Endodermal cell (in vitro differentiated cells): ENCODE measurements around the gene DCST2. TPM values are rescaled to one million over a fixed set of nuclear protein-coding genes. Genes with fewer than 3 reads are reported as not detected.
A peak's percentile ranks its signal among the peaks of the same experiment; 100 is the strongest.

ENCODE experiments used
- DNase-seq: peaks from one replicate; pipeline ENCODE4 v3.0.0-alpha.2; 2017
- H3K27ac ChIP-seq: 2 replicates; pipeline ENCODE4 v1.5.1; 2013; ENCODE audit warnings: mild to moderate bottlenecking, low read depth, low read length, moderate library complexity
- H3K27me3 ChIP-seq: 2 replicates; pipeline ENCODE4 v1.6.1; 2013; ENCODE audit warnings: mild to moderate bottlenecking, low read length, moderate library complexity; ENCODE audit not compliant: insufficient read depth, control insufficient read depth, poor library complexity, severe bottlenecking
- H3K36me3 ChIP-seq: 2 replicates; pipeline ENCODE4 v1.7.0; 2013; ENCODE audit warnings: mild to moderate bottlenecking, low read length, moderate library complexity; ENCODE audit not compliant: control insufficient read depth, insufficient read depth
- H3K4me1 ChIP-seq: one replicate; pipeline ENCODE4 v1.7.0; 2013; ENCODE audit warnings: low read length; ENCODE audit not compliant: control insufficient read depth, insufficient read depth
- H3K4me3 ChIP-seq: 2 replicates; pipeline ENCODE4 v1.5.1; 2013; ENCODE audit warnings: mild to moderate bottlenecking, low read length, moderate library complexity
- H3K9ac ChIP-seq: 2 replicates; pipeline ENCODE4 v1.6.1; 2013; ENCODE audit warnings: mild to moderate bottlenecking, low read length, moderate library complexity; ENCODE audit not compliant: poor library complexity, severe bottlenecking; ENCODE audit errors: extremely low read depth
- H3K9me3 ChIP-seq: 2 replicates; pipeline ENCODE4 v1.6.1; 2013; ENCODE audit warnings: mild to moderate bottlenecking, low read length, moderate library complexity; ENCODE audit not compliant: control insufficient read depth
- H3K27ac Mint-ChIP-seq: 2 replicates; pipeline ENCODE4 v1.8.0; 2020; ENCODE audit warnings: mixed read lengths
- H3K27me3 Mint-ChIP-seq: 2 replicates; pipeline ENCODE4 v1.8.0; 2021; ENCODE audit warnings: mild to moderate bottlenecking, mixed read lengths; ENCODE audit not compliant: insufficient read depth
- H3K36me3 Mint-ChIP-seq: 2 replicates; pipeline ENCODE4 v1.8.0; 2020; ENCODE audit warnings: low read depth, mixed read lengths
- H3K4me1 Mint-ChIP-seq: 2 replicates; pipeline ENCODE4 v1.8.0; 2020; ENCODE audit warnings: mixed read lengths
- H3K4me3 Mint-ChIP-seq: 2 replicates; pipeline ENCODE4 v1.8.0; 2020; ENCODE audit warnings: mild to moderate bottlenecking, moderate library complexity, mixed read lengths
- H3K9me3 Mint-ChIP-seq: 2 replicates; pipeline ENCODE4 v1.8.0; 2020; ENCODE audit warnings: mild to moderate bottlenecking, mixed read lengths
- CTCF ChIP-seq: fragments of 200-600 bp; sonication (generic); conservative IDR thresholded peaks from 2 replicates; pipeline ENCODE4 v1.5.0; 2021; ENCODE audit warnings: antibody characterized with exemption, mild to moderate bottlenecking
- WGBS, 2 experiments: methylation state at CpG; one replicate each; pipeline versions ENCODE4 v1.1.5 to v1.1.7; 2013; ENCODE audit warnings: missing lambda C conversion rate in 2 of 2, mixed read lengths in 1 of 2; ENCODE audit not compliant: insufficient coverage in 1 of 2, insufficient read length in 1 of 2; 5-methylcytosine and 5-hydroxymethylcytosine counted together
- total RNA-seq, 2 donors: library from RNA; stranded (reverse); fragmentation: NEBNext Ultra II Directional in 1 of 2; extraction: Animal tissue kit (Norgen Biotek cat#: 25700) in 1 of 2; gene quantifications; 2 replicates in 1 of 2; 3 replicates in 1 of 2; pipeline ENCODE4 v1.2.1, GENCODE V29; 2021

DCST2 gene
- total RNA-seq, 2 donors from 2014 or later, result 0.44 to 2.0 TPM

GRCh38 chr1:155062151-155062686 is 28.6 kb upstream of the DCST2 start:
- Histone ChIP-seq H3K36me3 (peaks cover 8% of the 10 kb centered on the region), H3K27me3 (peaks cover 7% of the 10 kb centered on the region), H3K27ac (no peak overlapping the region), H3K4me1 (peaks cover 11% of the 10 kb centered on the region), H3K9me3 (no peaks in the 10 kb centered on the region), H3K4me3 (no peak overlapping the region), H3K9ac (no peak overlapping the region)
- TF ChIP-seq CTCF, result no peak
- peaks cover 14% of the 10 kb centered on the region for H3K4me1 Mint-ChIP-seq
- peak overlapping the region; percentile 68 for H3K4me3 Mint-ChIP-seq
- DNase-seq, result peak; percentile 94
- H3K36me3 Mint-ChIP-seq, result peaks cover 11% of the 10 kb centered on the region
- H3K27ac Mint-ChIP-seq, result no peak overlapping the region
- no peaks in the 10 kb centered on the region for H3K9me3 Mint-ChIP-seq
- peaks cover 5% of the 10 kb centered on the region for H3K27me3 Mint-ChIP-seq
- WGBS, 2 experiments, result 5 to 10% methylated on average over 17 to 29 of the region's 29 CpGs

- no peak overlapping the region for H3K9ac ChIP-seq
Observed at GRCh38 chr1:155061381-155062150, 28.0 kb upstream of the DCST2 start.

GRCh38 chr1:155060736-155061135 is 27.2 kb upstream of the DCST2 start:
- peaks cover 11% of the 10 kb centered on the region for H3K4me1 ChIP-seq
- no peak overlapping the region for H3K4me3 ChIP-seq
- WGBS, 2 experiments, result 90 to 94% methylated on average over 4 to 8 of the region's 8 CpGs
- Mint-ChIP-seq H3K27me3 (peaks cover 5% of the 10 kb centered on the region), H3K4me3 (no peak overlapping the region), H3K27ac (no peak overlapping the region), H3K4me1 (peaks cover 14% of the 10 kb centered on the region), H3K9me3 (no peaks in the 10 kb centered on the region), H3K36me3 (no peaks in the 10 kb centered on the region)
- TF ChIP-seq CTCF, result no peak
- no peak for DNase-seq
- H3K9ac ChIP-seq, result no peak overlapping the region
- no peak overlapping the region for H3K27ac ChIP-seq
- H3K36me3 ChIP-seq, result no peaks in the 10 kb centered on the region
- no peaks in the 10 kb centered on the region for H3K9me3 ChIP-seq
- H3K27me3 ChIP-seq, result peaks cover 7% of the 10 kb centered on the region

More at GRCh38 chr1:155061381-155062150, 28.0 kb upstream of the DCST2 start:
- Histone ChIP-seq H3K27me3 (peaks cover 7% of the 10 kb centered on the region), H3K27ac (no peak overlapping the region), H3K36me3 (peaks cover 2% of the 10 kb centered on the region), H3K4me1 (peaks cover 11% of the 10 kb centered on the region), H3K9me3 (no peaks in the 10 kb centered on the region), H3K4me3 (no peak overlapping the region)
- H3K36me3 Mint-ChIP-seq, result peaks cover 5% of the 10 kb centered on the region
- H3K4me3 Mint-ChIP-seq, result no peak overlapping the region
- H3K27ac Mint-ChIP-seq, result no peak overlapping the region
- peaks cover 14% of the 10 kb centered on the region for H3K4me1 Mint-ChIP-seq
- peak; percentile 99 for DNase-seq
- H3K27me3 Mint-ChIP-seq, result peaks cover 5% of the 10 kb centered on the region
- H3K9me3 Mint-ChIP-seq, result no peaks in the 10 kb centered on the region
- WGBS, 2 experiments, result 11 to 32% methylated on average over 11 to 21 of the region's 21 CpGs
- peak; percentile 94 for TF ChIP-seq CTCF
